K562 (cell line): ENCODE results near the gene RXRA. TPM values are rescaled to one million over a fixed set of nuclear protein-coding genes. Genes with fewer than 3 reads are reported as not detected.

Experiments used
- ATAC-seq: fragments of 200-7000 bp; cut with Tn5 transposase; 3 replicates; pipeline ENCODE4 v1.9.1; 2020; ENCODE audit warnings: moderate library complexity
- BruUV-seq: library from RNA; stranded (reverse); fragments of 400-500 nt; replicated peaks from 2 replicates; lab custom pipeline; 2021; lab: Mats Ljungman, UMichigan
- CTCF ChIA-PET: fragments of 300-600 bp; formaldehyde crosslinking; extraction: SDS; loops from one replicate; lab custom pipeline; 2021; ENCODE audit warnings: low intra/inter-chr PET ratio; lab: Yijun Ruan, JAX
- POLR2A ChIA-PET: fragments of 300-600, 350-650 bp; sonication (Branson Sonifier 250); formaldehyde crosslinking; extraction: SDS; loops from one replicate; lab custom pipeline; 2021; ENCODE audit warnings: antibody characterized with exemption, inconsistent platforms; lab: Yijun Ruan, JAX
- DNase-seq, 4 experiments: peaks; one replicate each; pipeline versions ENCODE4 v3.0.0 to v3.0.0-alpha.2; 2011 to 2018; ENCODE audit warnings: low spot score in 3 of 4, mixed read lengths in 3 of 4; ENCODE audit errors: extremely low read depth in 1 of 4
- FAIRE-seq: peaks from 2 replicates; lab custom pipeline; 2011; peaks lifted over from hg19 to GRCh38; lab: Jason Lieb, UNC
- H2AFZ ChIP-seq: 2 replicates; pipeline ENCODE4 v1.6.0; 2011; ENCODE audit warnings: low read depth, low read length, control low read depth, inconsistent platforms
- H3K27ac ChIP-seq: fragments of 200-600 bp; 3 replicates; pipeline ENCODE4 v1.8.0; 2011; ENCODE audit warnings: low read depth, mild to moderate bottlenecking, control low read depth, inconsistent platforms, low read length, moderate library complexity, mixed read lengths; ENCODE audit errors: extremely low read depth
- H3K27me3 ChIP-seq, 2 experiments: fragments of 300-600 bp in 1 of 2; 2 replicates in 1 of 2; 3 replicates in 1 of 2; pipeline versions ENCODE4 v1.6.0 to v1.8.0; 2011; ENCODE audit warnings: inconsistent platforms in 2 of 2, low read length in 2 of 2, mild to moderate bottlenecking in 1 of 2, mixed read lengths in 1 of 2, moderate library complexity in 1 of 2; ENCODE audit not compliant: control insufficient read depth in 2 of 2, insufficient read depth in 2 of 2
- H3K36me3 ChIP-seq: fragments of 300-600 bp; 3 replicates; pipeline ENCODE4 v1.8.0; 2011; ENCODE audit warnings: mild to moderate bottlenecking, low read length, inconsistent platforms; ENCODE audit not compliant: control insufficient read depth, insufficient read depth
- H3K4me1 ChIP-seq, 2 experiments: fragments of 200-600 bp in 1 of 2; replicated peaks in 1 of 2; 2 replicates in 1 of 2; 3 replicates in 1 of 2; pipeline versions ENCODE4 v1.5.1 to v1.8.0; 2011; ENCODE audit warnings: inconsistent platforms in 2 of 2, low read length in 2 of 2, mild to moderate bottlenecking in 1 of 2, mixed read lengths in 1 of 2, moderate library complexity in 1 of 2; ENCODE audit not compliant: control insufficient read depth in 2 of 2, insufficient read depth in 2 of 2
- H3K4me2 ChIP-seq: 2 replicates; pipeline ENCODE4 v1.6.1; 2011; ENCODE audit warnings: low read length, control low read depth, inconsistent platforms, mixed read lengths; ENCODE audit not compliant: insufficient read depth
- H3K4me3 ChIP-seq: fragments of 200-600 bp; sonication (generic), shearing (Covaris generic); 2 replicates; pipeline ENCODE4 v1.5.1; 2016; ENCODE audit warnings: control low read depth, inconsistent platforms
- H3K79me2 ChIP-seq: fragments of 200-600 bp; 3 replicates; pipeline ENCODE4 v1.8.0; 2011; ENCODE audit warnings: low read length, inconsistent platforms; ENCODE audit not compliant: control insufficient read depth, insufficient read depth
- H3K9ac ChIP-seq, 2 experiments: 2 replicates each; pipeline versions ENCODE4 v1.6.0 to v1.6.1; 2011; ENCODE audit warnings: low read depth in 2 of 2, low read length in 2 of 2, control low read depth in 1 of 2, inconsistent platforms in 1 of 2, mild to moderate bottlenecking in 1 of 2, mixed read lengths in 1 of 2; ENCODE audit not compliant: insufficient read depth in 1 of 2
- H3K9me1 ChIP-seq: one replicate; pipeline ENCODE4 v1.6.0; 2011; ENCODE audit warnings: inconsistent platforms, mild to moderate bottlenecking, low read length, moderate library complexity; ENCODE audit not compliant: control insufficient read depth, insufficient read depth
- H3K9me3 ChIP-seq: replicated peaks from 2 replicates; pipeline ENCODE4 v1.5.1; 2011; ENCODE audit warnings: low read depth, low read length, inconsistent platforms; ENCODE audit not compliant: control insufficient read depth, insufficient read depth
- H4K20me1 ChIP-seq: replicated peaks from 2 replicates; pipeline ENCODE4 v1.6.1; 2011; ENCODE audit warnings: low read length, inconsistent platforms, mixed read lengths; ENCODE audit not compliant: control insufficient read depth, insufficient read depth
- ATF1 ChIP-seq, 2 experiments: fragments of 450-650 bp in 1 of 2; IDR thresholded peaks; 2 replicates each; pipeline ENCODE4 v1.6.1; 2016; ENCODE audit warnings: missing compliant biosample characterization in 1 of 2, missing genetic modification characterization in 1 of 2
- BRD9 ChIP-seq: fragments of 450-650 bp; IDR thresholded peaks from 2 replicates; pipeline ENCODE4 v1.6.1; 2018; ENCODE audit warnings: low read depth; ENCODE audit not compliant: partially characterized antibody
- E4F1 ChIP-seq: fragments of 250-450 bp; sonication (Bioruptor Pico); IDR thresholded peaks from 2 replicates; pipeline ENCODE4 v1.5.0; 2021; ENCODE audit warnings: mild to moderate bottlenecking, borderline replicate concordance
- RBM22 ChIP-seq: fragments of 200-400 bp; formaldehyde crosslinking; IDR thresholded peaks from 2 replicates; pipeline ENCODE4 v1.6.1; 2018; ENCODE audit warnings: low read length, low read depth; ENCODE audit not compliant: poor library complexity, severe bottlenecking
- SIX5 ChIP-seq, 2 experiments: IDR thresholded peaks; 2 replicates each; pipeline ENCODE4 v1.6.1; 2011; ENCODE audit warnings: low read length in 2 of 2, borderline replicate concordance in 1 of 2, low read depth in 1 of 2, mild to moderate bottlenecking in 1 of 2, moderate library complexity in 1 of 2; ENCODE audit not compliant: insufficient read depth in 1 of 2
- SNAPC5 ChIP-seq: fragments of 250-450 bp; sonication (Bioruptor Pico); IDR thresholded peaks from 2 replicates; pipeline ENCODE4 v1.8.0; 2021; ENCODE audit warnings: moderate library complexity, mild to moderate bottlenecking, inconsistent platforms
- TFAM ChIP-seq: fragments of 250-450 bp; sonication (Bioruptor Pico); conservative IDR thresholded peaks from 2 replicates; pipeline ENCODE4 v1.5.0; 2021; ENCODE audit warnings: mild to moderate bottlenecking, moderate library complexity
- ZBTB40 ChIP-seq, 2 experiments: fragments of 450-650 bp in 1 of 2; sonication (generic) in 1 of 2; formaldehyde crosslinking in 1 of 2; IDR thresholded peaks; 2 replicates each; pipeline versions ENCODE4 v1.7.1 to v1.9.0; 2016 to 2022; ENCODE audit warnings: inconsistent platforms in 1 of 2, mild to moderate bottlenecking in 1 of 2, missing genetic modification reagents in 1 of 2
- ZFP30 ChIP-seq: fragments of 250-450 bp; sonication (Bioruptor Pico); IDR thresholded peaks from 2 replicates; pipeline ENCODE4 v1.8.0; 2022; ENCODE audit warnings: moderate library complexity, mild to moderate bottlenecking, inconsistent platforms, borderline replicate concordance
- ZNF75A ChIP-seq: fragments of 450-650 bp; formaldehyde crosslinking; IDR thresholded peaks from 2 replicates; pipeline ENCODE4 v1.4.0; 2020; ENCODE audit warnings: mild to moderate bottlenecking
- WGBS: fragments of 100-300 bp; shearing (Covaris generic); methylation state at CpG from one replicate; pipeline ENCODE4 v1.1.6; 2016; ENCODE audit warnings: low coverage, mixed read lengths; ENCODE audit not compliant: insufficient coverage; ENCODE audit errors: missing lambda C conversion rate; 5-methylcytosine and 5-hydroxymethylcytosine counted together
- in situ Hi-C: fragments of 300-500 bp; cut with MboI; formaldehyde crosslinking; loops from 4 replicates; pipeline ENCODE4 v1.15.0; 2018; ENCODE audit warnings: inconsistent platforms, mixed read lengths
- intact Hi-C: fragments of 100-400 bp; cut with micrococcal nuclease; formaldehyde crosslinking; loops from 2 replicates; pipeline ENCODE4 v1.14.2; 2022
- polyA plus RNA-seq, 8 experiments: library from polyadenylated mRNA; depleted of rRNA in 4 of 8; stranded (reverse) in 5 of 8; unstranded in 3 of 8; fragments of >200 nt; fragmentation: Nextera tagmentation in 2 of 8; fragmentation: Illumina TruSeq in 1 of 8; extraction: Ambion mirVana in 2 of 8; extraction: Trizol in 1 of 8; gene quantifications; 2 replicates each; pipeline versions ENCODE4 v1.2.1 to v1.2.3, GENCODE V29; 2011 to 2014; ENCODE audit warnings: inconsistent platforms in 1 of 8, missing spikeins in 1 of 8
- total RNA-seq, 7 experiments: library from RNA; depleted of rRNA in 6 of 7; stranded (reverse); fragments of >200 nt in 6 of 7; fragmentation: Illumina TruSeq in 2 of 7; extraction: Trizol in 2 of 7; gene quantifications; 2 replicates each; pipeline versions ENCODE4 v1.2.1 to v1.2.3, GENCODE V29; 2011 to 2021; ENCODE audit warnings: low replicate concordance in 1 of 7

Gene RXRA
- total and polyA plus RNA-seq, 9 of the 15 experiments (the other 6 are each of a cell fraction or from before 2014, with no cell fraction given) = 0.35 to 23.6 (median 4.6) TPM

GRCh38 chr9:134452728-134453127 lies 126.5 kb downstream of the RXRA start:
- no peaks in the 10 kb centered on the region for H3K9me1 ChIP-seq
- H3K4me1 ChIP-seq = peaks cover 0 to 22% of the 10 kb centered on the region in 2 experiments; a peak in 2 of 5 replicates
- H4K20me1 ChIP-seq = 0 out of 2 replicates have a peak, but pooled peaks cover 2% of the 10 kb centered on the region
- peaks cover 7% of the 10 kb centered on the region; the same call in 1 of the 2 replicates for H3K9me3 ChIP-seq
- no peaks in the 10 kb centered on the region for H3K79me2 ChIP-seq
- in situ Hi-C loops (no loop called here), intact Hi-C loops (no loop called here)
- no TSS peak for BruUV-seq
- no peak for ATAC-seq
- DNase-seq = no peak
- H3K36me3 ChIP-seq = no peaks in the 10 kb centered on the region
- no peak overlapping the region for H3K4me3 ChIP-seq
- no peak overlapping the region for H3K27ac ChIP-seq
- POLR2A ChIA-PET = no interaction called here
- H3K9ac ChIP-seq = no peak overlapping the region
- H3K4me2 ChIP-seq = no peak overlapping the region
- CTCF ChIA-PET = no interaction called here
- peaks cover 0 to 5% of the 10 kb centered on the region in 2 experiments; a peak in 1 of 5 replicates for H3K27me3 ChIP-seq
- H2AFZ ChIP-seq = no peak overlapping the region
- no peak for FAIRE-seq
- 2% methylated on average over 4 of the region's 4 CpGs for WGBS
- TF ChIP-seq TFAM (CRISPR knock-in tag) (no peak), RBM22 (no peak), SNAPC5 (no peak), ZFP30 (CRISPR knock-in tag) (no peak), BRD9 (no peak), ZBTB40 (IDR thresholded peaks at IDR 0.05) (no peak), ZBTB40 (CRISPR knock-in tag; IDR thresholded peaks at IDR 0.05) (no peak), ZNF75A (CRISPR knock-in tag) (no peak), ATF1 (CRISPR knock-in tag; IDR thresholded peaks at IDR 0.05) (no peak), ATF1 (tag; IDR thresholded peaks at IDR 0.05) (no peak), SIX5 (IDR thresholded peaks at IDR 0.05; ENCODE audit: borderline replicate concordance in 1 of 2, insufficient read depth in 1 of 2, low read depth in 1 of 2, low read length in 2 of 2) (no peak), E4F1 (CRISPR knock-in tag) (no peak)
